ENCODE results near the gene MINDY4. TPM values are rescaled to one million over a fixed set of nuclear protein-coding genes. Genes with fewer than 3 reads are reported as not detected.
"Not testable (repeated sequence)": the region's sequence is repeated elsewhere in the genome, so short reads cannot be mapped to it uniquely, and the experiment has no call there.

The MINDY4 gene
- polyA plus RNA-seq, 3 donors from 2014 or later: 0.45 to 0.71 TPM; not detected in 1

DNA sequence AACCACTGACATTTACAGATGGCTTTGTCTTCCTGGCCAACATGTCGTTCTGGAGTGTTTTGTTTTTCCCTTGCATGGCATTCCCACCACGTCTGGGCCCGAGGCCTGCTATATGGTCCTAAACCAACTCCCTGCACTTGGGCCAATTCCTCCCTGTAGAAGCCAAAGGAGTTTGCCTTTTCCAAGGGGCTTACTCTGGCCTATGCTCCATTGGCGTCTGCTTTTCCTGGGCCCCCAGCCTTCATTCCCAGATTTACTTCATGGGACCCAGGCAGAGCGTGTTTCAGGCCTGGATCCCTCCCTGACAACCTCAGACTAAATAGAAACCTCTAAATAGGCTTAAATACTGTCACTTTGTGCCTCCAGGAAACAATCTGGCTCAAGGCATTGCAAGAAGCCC lies 60.7 kb downstream of the MINDY4 start:
- H3K36me3 Mint-ChIP-seq: peaks cover 0 to 10% (median 9%) of the 10 kb centered on the region in 3 donors
- H3K4me1 Mint-ChIP-seq: no peaks in the 10 kb centered on the region
- H3K4me3 Mint-ChIP-seq: no peak overlapping the region
- no peak overlapping the region for H3K27ac Mint-ChIP-seq
- DNase-seq: no peak
- peaks cover 0 to 4% (median 3%) of the 10 kb centered on the region in 3 donors for H3K27me3 Mint-ChIP-seq (ENCODE audit: low read depth in 3 of 3)
- H3K9me3 Mint-ChIP-seq: peaks cover 0 to 8% (median 5%) of the 10 kb centered on the region in 6 donors

DNA sequence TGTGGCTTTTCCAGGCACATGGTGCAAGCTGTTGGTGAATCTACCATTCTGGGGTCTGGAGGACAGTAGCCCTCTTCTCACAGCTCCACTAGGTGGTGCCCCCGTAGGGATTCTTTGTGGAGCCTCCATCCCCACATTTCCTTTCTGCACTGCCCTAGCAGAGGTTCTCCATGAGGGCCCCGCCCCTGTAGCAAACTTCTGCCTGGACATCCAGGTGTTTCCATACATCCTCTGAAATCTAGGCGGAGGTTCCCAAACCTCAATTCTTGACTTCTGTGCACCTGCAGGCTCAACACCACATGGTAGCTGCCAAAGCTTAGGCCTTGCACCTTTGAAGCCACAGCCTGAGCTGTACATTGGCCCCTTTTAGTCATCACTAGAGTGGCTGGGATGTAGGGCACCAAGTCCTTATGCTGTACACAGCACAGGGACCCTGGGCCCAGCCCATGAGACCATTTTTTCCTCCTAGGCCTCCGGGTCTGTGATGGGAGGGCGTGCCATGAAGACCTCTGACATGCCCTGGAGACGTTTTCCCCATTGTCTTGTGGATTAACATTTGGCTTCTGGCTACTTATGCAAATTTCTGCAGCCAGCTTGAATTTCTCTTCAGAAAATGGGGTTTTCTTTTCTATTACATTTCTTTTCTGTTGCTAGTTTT lies 62.9 kb downstream of the MINDY4 start:
- not testable (repeated sequence) for DNase-seq; H3K4me1 Mint-ChIP-seq; H3K4me3 Mint-ChIP-seq; H3K9me3 Mint-ChIP-seq; H3K27ac Mint-ChIP-seq; H3K27me3 Mint-ChIP-seq (ENCODE audit: low read depth in 3 of 3)
- peaks cover 0 to 10% (median 9%) of the 10 kb centered on the region in 3 donors for H3K36me3 Mint-ChIP-seq

DNA sequence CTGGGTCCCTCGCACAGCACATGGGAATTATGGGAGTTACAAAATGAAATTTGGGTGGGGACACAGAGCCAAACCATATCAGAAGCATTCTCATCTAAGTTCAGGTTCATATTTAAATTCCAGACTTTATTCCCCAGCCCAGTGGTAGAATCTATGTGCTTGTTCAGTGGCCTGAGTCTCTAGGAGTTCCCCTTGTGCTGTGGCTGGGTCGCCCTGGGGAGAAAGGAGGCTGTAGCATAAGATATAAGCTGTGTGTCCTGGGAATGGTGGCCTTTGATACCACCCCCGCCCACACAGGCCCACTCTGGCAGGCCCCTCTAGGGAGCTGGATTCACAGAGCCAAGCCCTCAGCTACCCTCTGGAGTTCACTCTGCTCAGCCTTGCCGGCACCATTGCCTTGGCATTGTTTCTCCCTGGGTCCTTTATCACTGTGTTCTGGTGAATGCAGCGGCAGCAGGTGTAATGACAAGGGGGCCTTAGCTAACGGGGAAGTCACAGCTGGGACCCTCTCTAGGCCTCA lies 64.2 kb downstream of the MINDY4 start:
- peaks cover 0 to 4% (median 3%) of the 10 kb centered on the region in 3 donors for H3K27me3 Mint-ChIP-seq (ENCODE audit: low read depth in 3 of 3)
- no peak for DNase-seq
- no peak overlapping the region for H3K27ac Mint-ChIP-seq
- H3K4me1 Mint-ChIP-seq: no peaks in the 10 kb centered on the region
- H3K4me3 Mint-ChIP-seq: no peak overlapping the region
- H3K9me3 Mint-ChIP-seq: peaks cover 0 to 8% (median 5%) of the 10 kb centered on the region in 6 donors
- peaks cover 0 to 10% (median 9%) of the 10 kb centered on the region in 3 donors for H3K36me3 Mint-ChIP-seq

DNA sequence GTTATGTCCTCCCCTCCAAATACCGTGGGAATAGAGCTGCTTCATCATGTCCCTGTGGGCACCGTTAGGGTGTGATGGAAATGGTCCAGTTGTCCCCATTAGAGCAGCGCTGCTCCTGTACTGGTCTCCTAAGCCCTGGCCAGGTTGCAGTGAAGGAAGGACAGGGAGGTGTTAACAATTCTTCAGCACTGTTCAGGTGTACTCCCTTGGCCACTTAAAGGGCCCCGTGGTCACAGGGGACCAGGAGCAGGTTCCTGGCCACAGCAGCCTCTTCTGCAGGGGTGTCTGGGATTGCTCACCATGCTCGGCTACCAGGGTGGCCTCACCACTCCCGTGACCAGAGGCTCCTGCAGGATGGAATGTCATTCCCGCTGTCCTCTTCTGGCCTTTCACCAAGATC lies 65.8 kb downstream of the MINDY4 start:
- no peak for DNase-seq
- H3K27me3 Mint-ChIP-seq (ENCODE audit: low read depth in 3 of 3): peaks cover 0 to 4% (median 1%) of the 10 kb centered on the region in 3 donors
- no peak overlapping the region for H3K4me3 Mint-ChIP-seq
- no peak overlapping the region for H3K27ac Mint-ChIP-seq
- H3K36me3 Mint-ChIP-seq: peaks cover 0 to 10% (median 9%) of the 10 kb centered on the region in 3 donors
- H3K9me3 Mint-ChIP-seq: peaks cover 0 to 7% (median 5%) of the 10 kb centered on the region in 6 donors
- H3K4me1 Mint-ChIP-seq: no peaks in the 10 kb centered on the region

DNA sequence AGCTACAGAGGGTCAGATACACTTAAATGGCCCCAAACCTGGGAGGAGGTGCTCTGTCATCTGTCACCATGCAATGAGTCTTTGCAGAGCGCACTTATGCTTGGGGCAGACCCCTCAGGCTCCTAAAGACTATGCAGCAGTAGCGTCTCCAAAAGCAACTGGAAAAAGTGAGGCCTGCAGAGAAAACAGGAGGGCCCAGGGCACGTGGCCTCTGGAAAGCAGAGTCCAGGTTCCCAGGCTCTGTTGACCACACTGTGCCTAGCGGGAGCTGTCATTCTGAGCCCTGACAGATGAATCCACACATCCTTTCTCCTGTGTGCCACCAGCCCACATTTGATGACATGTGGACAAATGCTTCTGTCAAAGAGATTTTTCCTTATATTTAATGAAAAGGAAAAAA lies 66.4 kb downstream of the MINDY4 start:
- DNase-seq: no peak
- Mint-ChIP-seq H3K4me3 (no peak overlapping the region), H3K27ac (no peak overlapping the region), H3K9me3 (peaks cover 0 to 7% (median 5%) of the 10 kb centered on the region in 6 donors), H3K36me3 (peaks cover 0 to 10% (median 9%) of the 10 kb centered on the region in 3 donors), H3K27me3 (ENCODE audit: low read depth in 3 of 3) (peaks cover 0 to 4% (median 1%) of the 10 kb centered on the region in 3 donors), H3K4me1 (no peaks in the 10 kb centered on the region)

DNA sequence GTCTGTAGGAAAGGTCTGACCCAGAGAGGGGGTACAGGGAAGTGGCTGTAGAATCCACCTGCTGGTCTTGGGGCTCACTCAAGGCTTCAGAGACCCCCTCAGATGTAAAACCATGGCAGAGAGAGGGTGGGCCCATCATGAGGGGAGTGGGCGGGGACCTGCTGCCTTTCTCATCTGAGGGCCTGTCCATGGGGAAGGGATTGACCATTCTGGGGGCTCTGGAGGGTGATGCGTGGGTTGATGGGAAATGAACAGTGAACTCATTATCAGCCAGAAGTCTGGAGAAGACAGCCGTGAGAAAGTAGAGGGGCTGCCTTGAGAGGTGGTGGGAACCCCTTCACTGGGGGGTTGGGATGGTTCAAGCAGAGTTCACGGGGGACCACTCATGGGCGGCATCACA lies 66.8 kb downstream of the MINDY4 start:
- no peak for DNase-seq
- no peak overlapping the region for H3K4me3 Mint-ChIP-seq
- no peaks in the 10 kb centered on the region for H3K4me1 Mint-ChIP-seq
- peaks cover 0 to 1% (median 1%) of the 10 kb centered on the region in 3 donors for H3K27me3 Mint-ChIP-seq (ENCODE audit: low read depth in 3 of 3)
- H3K36me3 Mint-ChIP-seq: peaks cover 0 to 8% (median 7%) of the 10 kb centered on the region in 3 donors
- H3K9me3 Mint-ChIP-seq: peaks cover 0 to 7% (median 5%) of the 10 kb centered on the region in 6 donors
- H3K27ac Mint-ChIP-seq: no peak overlapping the region

DNA sequence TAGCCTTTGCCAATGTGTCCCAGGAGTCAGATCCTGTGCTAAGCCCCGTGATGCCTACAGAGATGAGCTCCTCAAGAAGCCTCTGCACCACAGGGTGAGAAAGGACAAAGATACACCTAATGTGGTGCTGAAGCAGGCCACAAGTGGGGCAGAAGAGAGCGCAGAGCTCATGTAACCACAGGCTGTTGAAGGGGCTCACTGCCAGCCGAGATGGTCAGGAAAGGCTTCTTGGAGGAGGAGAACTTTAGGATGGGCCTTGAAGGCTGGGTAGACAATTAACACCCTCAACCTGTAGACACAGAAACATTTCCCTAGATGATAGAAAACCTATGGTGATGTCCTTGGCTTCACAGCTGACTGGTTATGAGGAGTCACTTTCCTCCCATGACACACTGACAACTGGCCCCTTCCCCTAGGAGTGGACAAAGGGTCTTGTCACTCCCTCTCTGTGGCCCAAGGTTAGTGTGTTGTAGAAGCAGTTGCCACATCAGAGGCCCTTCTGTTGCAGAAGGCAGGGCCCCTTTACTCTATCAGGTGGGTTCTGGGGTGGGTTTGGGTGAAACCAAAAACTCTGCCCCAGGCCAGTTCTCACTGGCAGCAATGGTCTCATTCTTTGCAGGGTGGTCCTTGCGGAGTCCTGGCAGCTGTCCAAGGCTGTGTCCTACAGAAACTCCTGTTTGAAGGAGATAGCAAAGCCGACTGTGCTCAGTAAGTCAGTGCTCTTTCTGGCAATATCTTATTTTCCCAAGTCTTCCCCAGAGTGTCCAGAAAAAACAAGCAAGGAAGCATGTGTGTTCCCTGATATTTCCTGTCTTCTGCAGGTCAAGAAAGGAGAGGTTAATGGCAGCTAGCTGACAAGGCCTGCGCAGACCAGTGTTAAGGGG lies 69.2 kb downstream of the MINDY4 start:
- Mint-ChIP-seq H3K27me3 (ENCODE audit: low read depth in 3 of 3) (peaks cover 0 to 2% (median 0%) of the 10 kb centered on the region in 3 donors), H3K36me3 (no peaks in the 10 kb centered on the region), H3K4me1 (no peaks in the 10 kb centered on the region), H3K4me3 (no peak overlapping the region), H3K9me3 (no peaks in the 10 kb centered on the region), H3K27ac (no peak overlapping the region)
- DNase-seq: no peak

DNA sequence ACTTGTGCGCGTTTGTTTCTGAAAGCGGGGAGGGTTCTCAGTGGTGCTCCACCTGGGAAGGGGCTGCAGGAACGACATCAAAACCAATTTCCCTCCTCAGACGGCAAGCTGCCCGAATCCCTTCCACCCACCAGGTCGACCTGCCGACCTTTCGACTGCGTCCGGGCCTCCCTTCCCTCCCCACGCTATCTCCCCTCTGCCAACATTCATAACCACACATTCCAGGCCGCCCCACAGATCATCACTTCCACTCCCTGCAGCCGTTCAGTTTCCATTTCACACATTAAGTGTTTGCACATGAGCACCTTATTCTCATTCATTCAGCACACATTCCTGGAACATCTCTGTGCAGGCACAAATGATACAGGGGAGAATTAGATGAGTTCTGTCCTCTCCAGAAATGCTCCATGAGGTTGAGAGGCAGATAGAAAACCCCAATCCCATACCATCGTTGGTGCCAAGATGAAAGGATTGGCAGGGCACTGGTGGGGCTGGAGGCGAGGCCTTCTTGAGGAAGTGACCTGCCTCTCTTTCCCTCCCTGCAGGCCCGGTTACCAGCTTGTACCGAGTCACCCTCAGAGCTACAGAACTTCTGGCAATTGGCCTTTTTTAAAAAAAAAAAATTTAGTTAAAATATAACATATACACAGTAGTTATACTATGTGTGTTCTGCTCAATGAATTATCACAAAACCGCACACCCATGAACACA lies 70.0 kb downstream of the MINDY4 start:
- H3K9me3 Mint-ChIP-seq: no peaks in the 10 kb centered on the region
- H3K27me3 Mint-ChIP-seq (ENCODE audit: low read depth in 3 of 3): peaks cover 0 to 2% (median 0%) of the 10 kb centered on the region in 3 donors
- no peak for DNase-seq
- H3K4me3 Mint-ChIP-seq: no peak overlapping the region
- H3K4me1 Mint-ChIP-seq: no peaks in the 10 kb centered on the region
- no peaks in the 10 kb centered on the region for H3K36me3 Mint-ChIP-seq
- no peak overlapping the region for H3K27ac Mint-ChIP-seq

DNA sequence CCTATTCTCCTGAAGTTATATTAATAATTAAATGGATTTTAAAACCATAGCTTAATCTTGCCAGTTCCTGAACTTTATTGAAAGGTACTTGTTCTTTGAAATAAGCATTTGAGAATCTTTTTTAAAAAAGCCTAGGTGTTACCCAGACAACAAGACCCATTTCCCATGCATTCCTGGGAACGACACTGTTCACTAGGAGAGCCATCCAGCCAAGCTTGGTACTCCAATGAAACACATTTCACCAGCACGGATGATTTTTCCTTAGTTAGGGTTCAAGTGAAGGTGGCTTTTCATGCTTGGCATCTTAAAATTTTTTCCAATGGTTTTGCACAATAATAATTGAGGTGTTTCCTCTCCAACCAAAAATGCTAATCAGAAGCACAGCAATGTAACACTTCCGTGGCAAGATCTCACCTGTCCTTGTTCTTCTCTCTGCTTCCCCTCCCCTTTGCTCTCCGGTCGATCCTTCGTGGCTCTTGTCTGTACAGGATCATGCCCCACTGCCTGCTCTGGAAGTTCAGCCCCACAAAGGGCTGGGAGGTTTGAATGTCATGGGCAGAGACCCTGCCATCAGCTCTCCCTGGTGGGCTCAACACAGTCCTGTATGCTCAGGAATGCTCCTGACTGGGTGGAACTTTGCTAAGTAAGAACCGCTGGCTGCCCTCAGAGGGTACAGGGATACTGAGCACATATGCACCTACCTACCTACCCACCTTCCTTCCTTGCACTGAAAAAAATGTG lies 70.8 kb downstream of the MINDY4 start:
- no peak for DNase-seq
- Mint-ChIP-seq H3K4me1 (no peaks in the 10 kb centered on the region), H3K9me3 (no peaks in the 10 kb centered on the region), H3K4me3 (no peak overlapping the region), H3K27me3 (ENCODE audit: low read depth in 3 of 3) (peaks cover 0 to 2% (median 0%) of the 10 kb centered on the region in 3 donors), H3K27ac (no peak overlapping the region), H3K36me3 (no peaks in the 10 kb centered on the region)

DNA sequence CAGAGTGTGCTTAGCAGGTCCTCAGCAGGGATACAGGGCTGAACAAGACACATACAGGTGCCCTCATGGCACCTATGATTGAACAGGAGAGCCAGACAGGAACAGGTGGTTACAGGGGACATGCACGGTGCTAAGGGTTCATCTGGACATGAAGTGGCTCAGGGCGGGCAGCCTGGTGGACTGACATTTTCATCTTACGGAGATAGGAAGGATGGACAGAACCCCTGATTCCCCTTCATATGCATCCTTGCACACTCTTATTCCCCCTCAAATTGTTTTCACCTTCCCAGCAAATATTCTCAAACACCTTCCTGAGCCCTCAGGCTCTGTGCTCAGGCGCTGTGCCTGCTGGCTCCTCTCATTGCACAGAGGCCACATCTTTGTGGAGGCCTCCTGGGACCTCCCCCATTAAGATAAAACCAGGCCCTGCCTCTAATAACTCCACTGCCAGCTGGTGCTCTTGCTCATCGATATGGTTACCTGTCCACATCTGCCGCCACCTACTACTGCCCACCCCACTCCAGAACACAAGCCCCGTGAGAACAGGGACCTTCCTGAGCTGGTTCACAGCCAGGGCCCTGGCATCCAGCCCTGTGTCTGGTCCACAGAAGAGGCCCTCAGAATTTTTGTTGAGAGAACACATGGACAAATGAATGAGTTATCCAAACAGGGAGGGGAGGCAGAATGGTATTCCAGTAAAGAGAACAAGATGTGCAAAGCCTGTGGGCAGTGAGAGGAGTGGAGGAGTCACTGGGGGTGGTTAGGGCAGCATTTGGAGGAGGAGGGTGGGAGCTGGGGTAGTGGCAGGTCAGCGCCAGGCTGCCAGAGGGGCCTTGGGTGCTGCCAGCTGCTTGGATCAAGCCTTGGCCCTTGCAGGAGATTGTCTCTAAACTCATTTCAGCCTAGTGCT lies 71.6 kb downstream of the MINDY4 start:
- no peak overlapping the region for H3K27ac Mint-ChIP-seq
- peaks cover 0 to 2% (median 0%) of the 10 kb centered on the region in 3 donors for H3K27me3 Mint-ChIP-seq (ENCODE audit: low read depth in 3 of 3)
- H3K36me3 Mint-ChIP-seq: no peaks in the 10 kb centered on the region
- H3K4me1 Mint-ChIP-seq: no peaks in the 10 kb centered on the region
- no peak overlapping the region for H3K4me3 Mint-ChIP-seq
- no peaks in the 10 kb centered on the region for H3K9me3 Mint-ChIP-seq
- no peak for DNase-seq

DNA sequence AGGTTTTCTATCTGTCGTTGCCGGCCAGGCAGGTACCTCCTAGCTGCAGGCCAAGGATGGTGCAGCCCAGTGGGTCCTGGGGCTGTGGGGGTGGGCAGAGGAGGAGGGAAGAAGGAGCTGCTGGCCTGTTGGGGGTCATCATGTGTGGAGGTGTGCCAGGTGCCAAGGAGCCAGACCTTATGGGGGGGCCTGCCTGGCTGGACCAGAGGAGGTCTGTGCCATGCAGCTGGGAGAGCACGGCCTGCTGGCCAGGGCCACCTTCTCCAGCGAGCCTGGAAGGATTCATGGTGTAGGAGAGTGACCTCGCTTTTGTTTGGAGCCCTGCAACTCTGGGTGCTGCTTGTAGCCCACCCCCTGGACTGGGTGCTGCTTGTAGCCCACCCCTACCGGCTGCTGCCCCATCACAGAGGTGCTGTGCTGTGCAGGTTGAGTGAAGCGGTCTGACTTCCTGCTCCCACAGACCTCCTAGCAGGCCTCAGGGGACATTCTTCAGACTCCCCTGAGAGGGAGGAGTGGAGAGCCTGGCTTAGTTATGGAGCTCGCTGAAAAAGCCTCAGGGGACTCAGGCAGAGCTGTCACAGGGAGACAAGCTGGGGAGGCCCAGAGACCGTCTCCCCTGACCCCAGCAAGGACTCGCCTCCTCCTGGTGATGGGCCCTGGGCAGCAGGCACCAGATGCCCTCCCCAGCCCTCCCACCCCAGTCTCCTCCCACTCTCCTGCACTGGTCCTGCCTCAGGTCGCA lies 72.7 kb downstream of the MINDY4 start:
- Mint-ChIP-seq H3K4me1 (no peaks in the 10 kb centered on the region), H3K9me3 (no peaks in the 10 kb centered on the region), H3K27me3 (ENCODE audit: low read depth in 3 of 3) (peaks cover 0 to 4% (median 2%) of the 10 kb centered on the region in 3 donors), H3K36me3 (no peaks in the 10 kb centered on the region), H3K27ac (no peak overlapping the region), H3K4me3 (no peak overlapping the region)
- no peak for DNase-seq

DNA sequence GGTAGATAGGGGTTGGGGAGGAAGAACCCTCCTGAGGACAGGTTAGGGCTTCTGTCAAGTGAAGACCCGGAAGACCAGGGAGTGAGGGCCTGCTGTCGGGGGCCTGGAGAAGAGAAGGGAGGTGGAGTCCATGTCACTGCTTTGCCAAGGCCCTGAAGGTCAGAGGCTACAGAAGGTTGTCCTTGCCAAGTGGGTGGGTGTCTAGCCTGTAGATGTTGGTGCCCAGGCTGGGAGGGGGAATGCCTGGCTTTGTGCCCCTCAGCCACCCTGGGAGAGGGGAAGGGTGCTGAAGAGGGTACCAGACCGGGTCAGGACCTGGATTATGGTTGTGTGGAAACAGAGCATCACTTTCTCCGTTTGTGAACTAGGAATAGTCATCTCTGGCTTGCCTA lies 73.3 kb downstream of the MINDY4 start:
- H3K27me3 Mint-ChIP-seq (ENCODE audit: low read depth in 3 of 3): peaks cover 0 to 4% (median 2%) of the 10 kb centered on the region in 3 donors
- H3K4me1 Mint-ChIP-seq: no peaks in the 10 kb centered on the region
- DNase-seq: no peak
- H3K4me3 Mint-ChIP-seq: no peak overlapping the region
- no peaks in the 10 kb centered on the region for H3K9me3 Mint-ChIP-seq
- H3K36me3 Mint-ChIP-seq: no peaks in the 10 kb centered on the region
- no peak overlapping the region for H3K27ac Mint-ChIP-seq
